Stimulated activated naive CD8-positive, alpha-beta T cell treated with anti-CD3 and anti-CD28 coated beads, Interleukin-15, Interleukin-2, amounts not matched to agents 100 U/mL and 50 U/mL, for 24 hours (primary cell): ENCODE data around the gene PROZ.

ENCODE experiments used
- ATAC-seq: fragments of 150-1000 bp; cut with Tn5 transposase; one replicate; pipeline ENCODE4 v1.10.0; 2021
- DNase-seq: peaks from one replicate; pipeline ENCODE4 v3.0.0; 2021

The PROZ gene

GRCh38 chr13:113140677-113141600, 17.5 kb upstream of the PROZ start:
- DNase-seq = no peak
- ATAC-seq = no peak

GRCh38 chr13:113141601-113141970, 16.9 kb upstream of the PROZ start:
- ATAC-seq = no peak
- no peak for DNase-seq

GRCh38 chr13:113142876-113143275, 15.6 kb upstream of the PROZ start:
- no peak for DNase-seq
- no peak for ATAC-seq

DNA sequence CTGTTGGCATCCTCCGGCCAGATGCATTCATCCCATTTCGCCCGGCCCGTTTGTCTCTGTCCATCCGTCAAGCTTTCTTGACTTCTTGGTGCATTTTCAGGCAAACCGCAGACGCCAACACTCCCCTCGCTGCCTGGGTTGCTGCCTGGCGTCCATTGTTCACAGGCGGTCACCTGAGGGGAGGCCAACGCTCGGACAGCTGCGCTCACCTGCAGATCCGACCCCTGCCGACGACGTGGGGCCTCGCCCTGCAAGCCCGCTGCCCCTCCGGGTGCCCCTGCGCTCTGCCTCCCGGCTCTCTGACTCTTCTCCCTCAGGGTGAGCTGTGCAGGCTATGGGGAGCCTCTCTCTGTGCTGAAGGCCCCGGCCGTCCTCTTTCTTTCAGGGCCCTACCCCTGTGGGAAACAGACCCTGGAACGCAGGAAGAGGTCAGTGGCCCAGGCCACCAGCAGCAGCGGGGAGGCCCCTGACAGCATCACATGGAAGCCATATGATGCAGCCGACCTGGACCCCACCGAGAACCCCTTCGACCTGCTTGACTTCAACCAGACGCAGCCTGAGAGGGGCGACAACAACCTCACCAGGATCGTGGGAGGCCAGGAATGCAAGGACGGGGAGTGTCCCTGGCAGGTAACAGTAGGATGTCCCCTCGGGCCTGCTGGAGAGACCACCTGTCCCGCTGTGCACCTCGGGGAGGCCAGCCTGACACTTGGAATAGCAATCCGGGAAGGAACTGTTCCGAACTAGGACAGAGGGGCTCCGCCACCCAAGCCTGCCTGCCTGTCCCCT, 14.8 kb upstream of the PROZ start:
- DNase-seq (no peak), ATAC-seq (no peak)

GRCh38 chr13:113144255-113144629, 14.2 kb upstream of the PROZ start:
- no peak for DNase-seq
- ATAC-seq = no peak

DNA sequence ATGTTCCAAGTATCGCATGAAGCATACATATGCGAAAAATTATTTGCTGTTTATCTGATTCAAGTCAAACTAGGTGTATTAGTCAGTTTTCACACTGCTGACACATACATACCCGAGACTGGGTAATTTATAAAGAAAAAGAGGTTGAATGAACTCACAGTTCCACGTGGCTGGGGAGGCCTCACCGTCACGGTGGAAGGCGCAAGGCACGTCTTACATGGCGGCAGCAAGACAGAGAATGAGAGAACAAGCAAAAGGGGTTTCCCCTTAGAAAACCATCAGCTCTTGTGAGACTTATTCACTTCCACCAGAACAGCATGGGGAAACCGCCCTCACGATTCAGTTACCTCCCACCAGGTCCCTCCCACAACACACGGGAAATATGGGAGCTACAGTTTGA, 13.0 kb upstream of the PROZ start:
- peak; percentile 42 for DNase-seq
- peak; percentile 21 for ATAC-seq

- ATAC-seq (peak; percentile 35), DNase-seq (no peak)
These were observed 12.4 kb upstream of the PROZ start for GRCh38 chr13:113145911-113146598.

GRCh38 chr13:113146750-113147149, 11.7 kb upstream of the PROZ start:
- no peak for ATAC-seq
- DNase-seq = no peak

DNA sequence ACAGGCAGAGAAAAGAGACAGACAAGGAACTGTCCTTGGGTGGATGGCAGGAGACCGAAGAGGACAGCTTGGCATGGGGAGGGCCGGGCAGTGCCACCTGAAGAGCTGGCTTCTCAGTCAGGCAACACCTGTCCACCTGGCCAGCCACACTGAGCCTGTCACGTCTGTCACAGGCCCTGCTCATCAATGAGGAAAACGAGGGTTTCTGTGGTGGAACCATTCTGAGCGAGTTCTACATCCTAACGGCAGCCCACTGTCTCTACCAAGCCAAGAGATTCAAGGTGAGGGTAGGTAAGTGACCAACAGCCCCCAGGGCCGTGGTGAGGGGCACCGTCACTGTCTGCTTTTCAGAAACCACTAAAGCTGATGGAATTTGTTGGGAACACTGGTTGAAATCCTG, 11.2 kb upstream of the PROZ start:
- DNase-seq (no peak), ATAC-seq (no peak)

GRCh38 chr13:113148407-113148806, 10.0 kb upstream of the PROZ start:
- DNase-seq = no peak
- ATAC-seq = no peak

DNA sequence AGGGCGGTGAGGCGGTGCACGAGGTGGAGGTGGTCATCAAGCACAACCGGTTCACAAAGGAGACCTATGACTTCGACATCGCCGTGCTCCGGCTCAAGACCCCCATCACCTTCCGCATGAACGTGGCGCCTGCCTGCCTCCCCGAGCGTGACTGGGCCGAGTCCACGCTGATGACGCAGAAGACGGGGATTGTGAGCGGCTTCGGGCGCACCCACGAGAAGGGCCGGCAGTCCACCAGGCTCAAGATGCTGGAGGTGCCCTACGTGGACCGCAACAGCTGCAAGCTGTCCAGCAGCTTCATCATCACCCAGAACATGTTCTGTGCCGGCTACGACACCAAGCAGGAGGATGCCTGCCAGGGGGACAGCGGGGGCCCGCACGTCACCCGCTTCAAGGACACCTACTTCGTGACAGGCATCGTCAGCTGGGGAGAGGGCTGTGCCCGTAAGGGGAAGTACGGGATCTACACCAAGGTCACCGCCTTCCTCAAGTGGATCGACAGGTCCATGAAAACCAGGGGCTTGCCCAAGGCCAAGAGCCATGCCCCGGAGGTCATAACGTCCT, 9.4 kb upstream of the PROZ start:
- DNase-seq (no peak), ATAC-seq (no peak)

DNA sequence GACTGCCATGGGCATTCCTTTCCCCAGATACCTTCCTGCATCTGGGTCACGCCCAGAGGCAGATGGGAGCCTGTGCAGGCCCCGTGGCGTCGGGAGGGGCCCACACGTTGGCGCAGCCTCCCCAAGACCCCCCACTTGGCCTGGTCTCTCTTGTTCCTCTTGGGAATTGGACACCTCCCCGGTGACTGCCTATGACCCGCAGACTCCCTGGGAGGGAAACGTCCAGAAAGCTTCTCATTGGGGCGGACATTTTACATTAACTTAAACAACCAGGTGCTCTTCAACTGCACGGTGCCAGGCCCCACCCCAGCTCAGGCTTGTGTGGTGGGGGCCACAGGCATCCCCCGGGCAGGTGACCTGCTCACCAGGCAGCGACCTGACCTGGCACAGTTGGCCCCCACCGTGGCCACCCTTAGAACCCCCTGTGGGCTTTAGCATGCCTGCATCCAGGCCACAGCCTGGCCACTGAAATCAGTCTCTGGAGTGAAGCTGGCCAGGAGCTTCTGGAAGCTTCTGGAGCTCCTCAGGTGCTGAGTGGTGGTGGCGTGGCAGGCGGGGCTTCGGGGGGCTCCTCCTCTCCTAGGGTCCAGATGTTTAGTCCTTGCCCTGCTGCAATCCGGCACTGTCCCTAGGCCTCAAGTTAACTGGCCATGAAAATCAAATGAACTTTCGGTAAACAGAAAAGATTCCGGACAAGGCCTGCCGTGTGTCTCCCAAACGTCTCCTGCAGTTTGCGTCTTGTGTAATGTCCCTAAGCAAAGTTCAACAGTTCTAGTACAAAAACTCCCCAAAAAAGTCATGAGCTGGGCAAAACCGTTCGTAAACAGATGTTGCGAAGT, 8.5 kb upstream of the PROZ start:
- ATAC-seq (no peak), DNase-seq (no peak)

- DNase-seq (no peak), ATAC-seq (no peak)
These were observed 7.7 kb upstream of the PROZ start for GRCh38 chr13:113150550-113151365.

GRCh38 chr13:113151745-113152690, 6.4 kb upstream of the PROZ start:
- ATAC-seq (peak; percentile 34), DNase-seq (no peak)

DNA sequence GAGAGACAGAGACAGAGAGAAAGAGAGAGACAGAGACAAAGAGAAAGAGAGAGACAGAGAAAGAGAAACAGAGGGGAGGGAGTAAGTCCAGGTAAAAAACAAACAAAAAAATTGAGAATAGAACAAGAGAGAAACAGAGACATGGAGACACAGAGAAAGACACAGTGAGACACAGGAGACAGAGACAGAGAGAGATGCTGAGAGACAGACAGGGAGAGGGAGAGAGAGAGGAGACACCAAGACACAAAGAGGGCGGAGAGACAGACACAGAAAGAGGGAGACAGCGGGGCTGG, 5.8 kb upstream of the PROZ start:
- no peak for DNase-seq
- ATAC-seq = no peak

GRCh38 chr13:113152984-113153809, 5.3 kb upstream of the PROZ start:
- no peak for ATAC-seq
- DNase-seq = no peak

GRCh38 chr13:113153810-113154748, 4.4 kb upstream of the PROZ start:
- ATAC-seq (peak; percentile 41), DNase-seq (peak; percentile 73)

- ATAC-seq (no peak), DNase-seq (no peak)
These were observed 3.2 kb upstream of the PROZ start for GRCh38 chr13:113155201-113155600.
